Kidney capillary endothelial cell (primary cell): Measurements from ENCODE around the gene DPP4.

Source experiments
- DNase-seq: peaks from one replicate; pipeline ENCODE4 v3.0.0-alpha.2; 2018; ENCODE audit warnings: low spot score

Gene DPP4

GRCh38 chr2:162073888-162074631, at the start of gene DPP4:
DPP4 (minus strand) TSS chr2:162074215; CDS start chr2:162073981, 234 bp downstream.
- no peak for DNase-seq

GRCh38 chr2:162118166-162119031, 44.4 kb upstream of the DPP4 start:
- DNase-seq, result no peak

- DNase-seq, result no peak
These were observed 42.3 kb upstream of the DPP4 start for GRCh38 chr2:162116352-162116751.

- no peak for DNase-seq
These were observed 41.1 kb upstream of the DPP4 start for GRCh38 chr2:162115076-162115475.

GRCh38 chr2:162114271-162114670, 40.3 kb upstream of the DPP4 start:
- peak; percentile 42 for DNase-seq

GRCh38 chr2:162113776-162114168, 39.8 kb upstream of the DPP4 start:
- DNase-seq, result no peak

GRCh38 chr2:162113088-162113775, 39.2 kb upstream of the DPP4 start:
- no peak for DNase-seq

- DNase-seq, result no peak
These were observed 38.2 kb upstream of the DPP4 start for GRCh38 chr2:162111958-162112850.

- no peak for DNase-seq
These were observed 33.4 kb upstream of the DPP4 start for GRCh38 chr2:162107361-162107901.

GRCh38 chr2:162106746-162107145, 32.7 kb upstream of the DPP4 start:
- DNase-seq, result no peak

GRCh38 chr2:162106146-162106551, 32.1 kb upstream of the DPP4 start:
- DNase-seq, result no peak

GRCh38 chr2:162103443-162104009, 29.5 kb upstream of the DPP4 start:
- no peak for DNase-seq

- DNase-seq, result no peak
These were observed 26.6 kb upstream of the DPP4 start for GRCh38 chr2:162100579-162100978.

- DNase-seq, result no peak
These were observed 25.8 kb upstream of the DPP4 start for GRCh38 chr2:162099836-162100235.

GRCh38 chr2:162092658-162093556, 18.9 kb upstream of the DPP4 start:
- peak; percentile 84 for DNase-seq

GRCh38 chr2:162092008-162092390, 18.0 kb upstream of the DPP4 start:
- DNase-seq, result no peak

GRCh38 chr2:162091325-162092007, 17.5 kb upstream of the DPP4 start:
- DNase-seq, result no peak

GRCh38 chr2:162090109-162090508, 16.1 kb upstream of the DPP4 start:
- DNase-seq, result no peak

GRCh38 chr2:162086904-162087303, 12.9 kb upstream of the DPP4 start:
- no peak for DNase-seq
